Caco-2 (cell line): ENCODE data around the gene MFRP. TPM values are rescaled to one million over a fixed set of nuclear protein-coding genes. Genes with fewer than 3 reads are reported as not detected.

Source experiments
- BruUV-seq: library from RNA; stranded (reverse); fragments of 400-500 nt; replicated peaks from 2 replicates; lab custom pipeline; 2021; lab: Mats Ljungman, UMichigan
- CTCF ChIA-PET: fragments of 300-600 bp; sonication (Branson Sonifier 250); formaldehyde crosslinking; loops from one replicate; lab custom pipeline; 2022; ENCODE audit warnings: antibody characterized with exemption; lab: Charles Lee
- POLR2A ChIA-PET: fragments of 300-600 bp; sonication (Branson Sonifier 250); formaldehyde crosslinking; loops from one replicate; lab custom pipeline; 2022; ENCODE audit warnings: antibody characterized with exemption; lab: Charles Lee
- DNase-seq, 2 experiments: peaks; one replicate each; pipeline versions ENCODE4 v3.0.0 to v3.0.0-alpha.2; 2020 to 2022
- H3K27me3 ChIP-seq: replicated peaks from 2 replicates; pipeline ENCODE4 v1.6.0; 2011; ENCODE audit warnings: low read length; ENCODE audit not compliant: control insufficient read depth, insufficient read depth
- H3K36me3 ChIP-seq: 2 replicates; pipeline ENCODE4 v1.5.1; 2011; ENCODE audit warnings: low read length; ENCODE audit not compliant: control insufficient read depth, insufficient read depth
- H3K4me1 ChIP-seq: fragments of 250-450 bp; sonication (Bioruptor Pico); 2 replicates; pipeline ENCODE4 v1.5.1; 2020; ENCODE audit warnings: mild to moderate bottlenecking
- H3K4me3 ChIP-seq: 2 replicates; pipeline ENCODE4 v1.5.1; 2011; ENCODE audit warnings: low read depth, mild to moderate bottlenecking, control low read depth, low read length
- H3K9me3 ChIP-seq: fragments of 250-450 bp; sonication (Bioruptor Pico); 2 replicates; pipeline ENCODE4 v1.5.1; 2020; ENCODE audit warnings: mild to moderate bottlenecking, moderate library complexity
- H3K27ac Mint-ChIP-seq: one replicate; pipeline ENCODE4 v1.8.0; 2022; ENCODE audit warnings: mixed read lengths; ENCODE audit not compliant: unreplicated experiment
- H3K27me3 Mint-ChIP-seq: one replicate; pipeline ENCODE4 v1.8.0; 2022; ENCODE audit warnings: mixed read lengths; ENCODE audit not compliant: insufficient read depth, unreplicated experiment
- H3K36me3 Mint-ChIP-seq: one replicate; pipeline ENCODE4 v1.8.0; 2022; ENCODE audit warnings: mild to moderate bottlenecking, mixed read lengths; ENCODE audit not compliant: insufficient read depth, unreplicated experiment
- H3K4me1 Mint-ChIP-seq: one replicate; pipeline ENCODE4 v1.8.0; 2022; ENCODE audit warnings: low read depth, mixed read lengths; ENCODE audit not compliant: unreplicated experiment
- H3K4me3 Mint-ChIP-seq: one replicate; pipeline ENCODE4 v1.8.0; 2022; ENCODE audit warnings: mild to moderate bottlenecking, moderate library complexity, mixed read lengths; ENCODE audit not compliant: unreplicated experiment
- H3K9me3 Mint-ChIP-seq: one replicate; pipeline ENCODE4 v1.8.0; 2022; ENCODE audit warnings: mixed read lengths; ENCODE audit not compliant: unreplicated experiment
- CTCF ChIP-seq, 2 experiments: fragments of 200-600 bp in 1 of 2; IDR thresholded peaks; 1 replicate in 1 of 2; 2 replicates in 1 of 2; pipeline versions ENCODE4 v1.5.1 to v1.8.0; 2011 to 2022; ENCODE audit warnings: antibody characterized with exemption in 1 of 2, control low read depth in 1 of 2, inconsistent platforms in 1 of 2, low read depth in 1 of 2, low read length in 1 of 2, mild to moderate bottlenecking in 1 of 2, moderate library complexity in 1 of 2; ENCODE audit not compliant: insufficient read depth in 1 of 2, severe bottlenecking in 1 of 2, unreplicated experiment in 1 of 2
- intact Hi-C: fragments of 100-400 bp; cut with micrococcal nuclease; formaldehyde crosslinking; loops from one replicate; pipeline ENCODE4 v1.10.0; 2022; ENCODE audit not compliant: unreplicated experiment
- total RNA-seq: library from RNA; stranded (reverse); gene quantifications from 2 replicates; pipeline ENCODE4 v1.2.3, GENCODE V29; 2022

Gene MFRP
- total RNA-seq, 1 experiment from 2014 or later, result not detected

- Histone ChIP-seq H3K9me3 (no peaks in the 10 kb centered on the region), H3K4me1 (peaks cover 28% of the 10 kb centered on the region), H3K36me3 (peaks cover 3% of the 10 kb centered on the region; the same call in 1 of the 2 replicates), H3K27me3 (no peaks in the 10 kb centered on the region; the same call in 1 of the 2 replicates), H3K4me3 (peak within 1 kb of the TSS; percentile 77)
- H3K4me3 Mint-ChIP-seq, result peak within 1 kb of the TSS; percentile 82
- H3K9me3 Mint-ChIP-seq, result no peaks in the 10 kb centered on the region
- intact Hi-C loops, result loop anchor here (1.0 kb wide), 2 partner anchors 13 to 27 kb away; no protein-coding TSS in a partner anchor
- no TSS peak for BruUV-seq
- H3K27me3 Mint-ChIP-seq, result peaks cover 4% of the 10 kb centered on the region
- peaks cover 29% of the 10 kb centered on the region for H3K4me1 Mint-ChIP-seq
- peaks cover 22% of the 10 kb centered on the region for H3K36me3 Mint-ChIP-seq
- peak within 1 kb of the TSS; percentile 99 for H3K27ac Mint-ChIP-seq
- ChIA-PET POLR2A (interaction anchor here (0.5 to 1.3 kb wide), 6 partner anchors 24 to 50 kb away, joined by 3 to 15 read pairs (median 6); partner anchors contain the start of gene USP2), CTCF (interaction anchor here (0.5 to 1.3 kb wide), 9 partner anchors 11 to 213 kb away, joined by 3 to 14 read pairs (median 3); partner anchors contain the start of genes CBL, HINFP and USP2)
- no peak for TF ChIP-seq CTCF (IDR thresholded peaks at IDR 0.05; ENCODE audit: insufficient read depth in 1 of 2, low read depth in 1 of 2, low read length in 1 of 2, severe bottlenecking in 1 of 2, unreplicated experiment in 1 of 2)
- peak; percentile 99 for DNase-seq
Measured at GRCh38 chr11:119334174-119334930, 12.2 kb downstream of the MFRP start, which contains the start of gene RNF26. TSS of gene RNF26 (plus strand) at chr11:119334527. CDS start at chr11:119335123, 596 bp downstream.

DNA sequence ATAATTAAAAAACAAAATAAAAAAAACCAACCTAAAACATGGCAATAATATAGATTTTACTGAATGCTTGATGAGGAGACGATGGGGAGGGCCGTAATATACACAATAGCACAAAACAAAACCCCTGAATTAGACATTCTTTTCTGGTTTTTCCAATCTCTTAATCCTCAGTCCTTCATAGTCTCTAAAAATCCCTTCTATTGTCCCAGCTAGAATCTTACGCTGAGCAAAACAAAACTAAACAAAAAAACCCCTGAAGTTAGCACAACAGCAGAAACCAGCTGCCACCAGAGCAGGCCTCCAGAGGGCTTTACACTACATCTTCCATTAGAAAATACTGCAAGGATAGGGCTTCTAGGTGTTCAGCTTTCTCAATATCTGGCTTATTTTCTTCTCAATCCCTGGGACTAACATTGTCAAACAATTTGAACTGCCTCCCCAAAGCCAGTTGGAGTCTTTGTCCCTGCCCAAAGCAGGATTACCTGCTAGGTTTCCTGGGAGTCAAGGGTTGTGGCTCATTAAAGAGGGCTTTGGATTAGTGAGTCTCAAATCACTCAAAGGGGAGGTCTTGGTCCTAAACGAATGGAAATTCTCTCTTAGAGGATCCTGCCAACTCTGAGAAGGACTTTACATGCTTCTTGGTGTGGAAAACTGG lies 14.3 kb downstream of the MFRP start:
- H3K27ac Mint-ChIP-seq, result peak overlapping the region; percentile 99
- ChIA-PET POLR2A (no interaction called here), CTCF (no interaction called here)
- H3K27me3 Mint-ChIP-seq, result peaks cover 4% of the 10 kb centered on the region
- no peak for DNase-seq
- Histone ChIP-seq H3K9me3 (no peaks in the 10 kb centered on the region), H3K4me3 (no peak overlapping the region), H3K36me3 (peaks cover 3% of the 10 kb centered on the region; the same call in 1 of the 2 replicates), H3K27me3 (no peaks in the 10 kb centered on the region), H3K4me1 (peaks cover 9% of the 10 kb centered on the region)
- peaks cover 8% of the 10 kb centered on the region for H3K4me1 Mint-ChIP-seq
- no peaks in the 10 kb centered on the region for H3K9me3 Mint-ChIP-seq
- H3K36me3 Mint-ChIP-seq, result peaks cover 17% of the 10 kb centered on the region
- H3K4me3 Mint-ChIP-seq, result peak overlapping the region; percentile 82
- TF ChIP-seq CTCF (IDR thresholded peaks at IDR 0.05; ENCODE audit: insufficient read depth in 1 of 2, low read depth in 1 of 2, low read length in 1 of 2, severe bottlenecking in 1 of 2, unreplicated experiment in 1 of 2), result no peak
- no TSS peak for BruUV-seq
- intact Hi-C loops, result no loop called here

- no peaks in the 10 kb centered on the region for H3K9me3 ChIP-seq
- ChIA-PET POLR2A (no interaction called here), CTCF (interaction anchor here (0.6 to 1.7 kb wide), 2 partner anchors 9 to 41 kb away, joined by 4 read pairs; no protein-coding TSS in a partner anchor)
- H3K27me3 Mint-ChIP-seq, result peaks cover 4% of the 10 kb centered on the region
- peaks cover 12% of the 10 kb centered on the region for H3K36me3 Mint-ChIP-seq
- H3K4me3 ChIP-seq, result no peak overlapping the region
- peaks cover 4% of the 10 kb centered on the region for H3K4me1 ChIP-seq
- no peak overlapping the region for H3K4me3 Mint-ChIP-seq
- no peaks in the 10 kb centered on the region for H3K27me3 ChIP-seq
- BruUV-seq, result no TSS peak
- no peaks in the 10 kb centered on the region for H3K9me3 Mint-ChIP-seq
- H3K27ac Mint-ChIP-seq, result no peak overlapping the region
- peaks cover 2% of the 10 kb centered on the region; the same call in 1 of the 2 replicates for H3K36me3 ChIP-seq
- no peaks in the 10 kb centered on the region for H3K4me1 Mint-ChIP-seq
- TF ChIP-seq CTCF (IDR thresholded peaks at IDR 0.05; ENCODE audit: insufficient read depth in 1 of 2, low read depth in 1 of 2, low read length in 1 of 2, severe bottlenecking in 1 of 2, unreplicated experiment in 1 of 2), result no peak
- DNase-seq, result no peak
- intact Hi-C loops, result no loop called here
Measured at GRCh38 chr11:119330237-119330636, 16.3 kb downstream of the MFRP start.
